Lower lobe of right lung (tissue), 2 donors: Measurements from ENCODE around the gene STBD1. TPM values are rescaled to one million over a fixed set of nuclear protein-coding genes. Genes with fewer than 3 reads are reported as not detected.

Experiments
- ATAC-seq, 2 donors: fragments of 200-7000 bp; cut with Tn5 transposase; one replicate each; pipeline ENCODE4 v1.9.1; 2020 to 2022; ENCODE audit warnings: mild to moderate bottlenecking in 2 of 2, moderate library complexity in 2 of 2
- DNase-seq: peaks from one replicate; pipeline ENCODE4 v3.0.0-alpha.2; 2020
- H3K27ac ChIP-seq: fragments of 200-600 bp; one replicate; pipeline ENCODE4 v1.8.0; 2022
- H3K27me3 ChIP-seq: fragments of 200-600 bp; one replicate; pipeline ENCODE4 v1.8.0; 2022; ENCODE audit warnings: low read depth
- H3K36me3 ChIP-seq: fragments of 200-600 bp; one replicate; pipeline ENCODE4 v1.8.0; 2022; ENCODE audit warnings: mild to moderate bottlenecking
- H3K4me1 ChIP-seq: fragments of 200-600 bp; one replicate; pipeline ENCODE4 v1.8.0; 2022
- H3K4me3 ChIP-seq: fragments of 200-600 bp; one replicate; pipeline ENCODE4 v1.8.0; 2022; ENCODE audit warnings: mild to moderate bottlenecking
- H3K9me3 ChIP-seq: fragments of 200-600 bp; one replicate; pipeline ENCODE4 v1.8.0; 2022
- intact Hi-C: fragments of 100-400 bp; cut with DNase I; formaldehyde crosslinking; loops from one replicate; pipeline ENCODE4 v1.11.0; 2022
- total RNA-seq: library from RNA; stranded (reverse); fragmentation: NEBNext Ultra II Directional; extraction: Animal tissue kit (Norgen Biotek cat#: 25700); gene quantifications from one replicate; pipeline ENCODE4 v1.2.1, GENCODE V29; 2021
- TF ChIP-seq, protein P1 (sequence below): fragments of 200-600 bp; IDR thresholded peaks from one replicate; pipeline ENCODE4 v1.8.0; 2022; ENCODE audit warnings: antibody characterized with exemption, mild to moderate bottlenecking
- donor health status: DM: no; HTN: yes; CAD: no; lungs with severe emphysema.

Gene STBD1
- total RNA-seq, 1 donor from 2014 or later, result 5.5 TPM

GRCh38 chr4:76272582-76272981 lies 34.0 kb upstream of the STBD1 start:
- intact Hi-C loops, result no loop called here
- DNase-seq (no peak), ATAC-seq (peak in 1 of 2 donors; percentile 28)
- Histone ChIP-seq H3K27me3 (no peaks in the 10 kb centered on the region), H3K9me3 (no peaks in the 10 kb centered on the region), H3K36me3 (no peaks in the 10 kb centered on the region), H3K4me3 (no peak overlapping the region), H3K4me1 (no peaks in the 10 kb centered on the region), H3K27ac (no peak overlapping the region)
- TF ChIP-seq, protein P1, sequence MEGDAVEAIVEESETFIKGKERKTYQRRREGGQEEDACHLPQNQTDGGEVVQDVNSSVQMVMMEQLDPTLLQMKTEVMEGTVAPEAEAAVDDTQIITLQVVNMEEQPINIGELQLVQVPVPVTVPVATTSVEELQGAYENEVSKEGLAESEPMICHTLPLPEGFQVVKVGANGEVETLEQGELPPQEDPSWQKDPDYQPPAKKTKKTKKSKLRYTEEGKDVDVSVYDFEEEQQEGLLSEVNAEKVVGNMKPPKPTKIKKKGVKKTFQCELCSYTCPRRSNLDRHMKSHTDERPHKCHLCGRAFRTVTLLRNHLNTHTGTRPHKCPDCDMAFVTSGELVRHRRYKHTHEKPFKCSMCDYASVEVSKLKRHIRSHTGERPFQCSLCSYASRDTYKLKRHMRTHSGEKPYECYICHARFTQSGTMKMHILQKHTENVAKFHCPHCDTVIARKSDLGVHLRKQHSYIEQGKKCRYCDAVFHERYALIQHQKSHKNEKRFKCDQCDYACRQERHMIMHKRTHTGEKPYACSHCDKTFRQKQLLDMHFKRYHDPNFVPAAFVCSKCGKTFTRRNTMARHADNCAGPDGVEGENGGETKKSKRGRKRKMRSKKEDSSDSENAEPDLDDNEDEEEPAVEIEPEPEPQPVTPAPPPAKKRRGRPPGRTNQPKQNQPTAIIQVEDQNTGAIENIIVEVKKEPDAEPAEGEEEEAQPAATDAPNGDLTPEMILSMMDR, result no peak

- H3K27ac ChIP-seq, result no peak overlapping the region
- no peak for ATAC-seq
- H3K4me1 ChIP-seq, result no peaks in the 10 kb centered on the region
- TF ChIP-seq, protein P1, result no peak
- no peak for DNase-seq
- no peaks in the 10 kb centered on the region for H3K36me3 ChIP-seq
- H3K9me3 ChIP-seq, result no peaks in the 10 kb centered on the region
- no peaks in the 10 kb centered on the region for H3K27me3 ChIP-seq
- H3K4me3 ChIP-seq, result no peak overlapping the region
- intact Hi-C loops, result no loop called here
Measured at GRCh38 chr4:76272999-76273398, 33.5 kb upstream of the STBD1 start.

GRCh38 chr4:76275486-76276124 lies 30.9 kb upstream of the STBD1 start:
- H3K4me1 ChIP-seq, result no peaks in the 10 kb centered on the region
- no peaks in the 10 kb centered on the region for H3K27me3 ChIP-seq
- no peaks in the 10 kb centered on the region for H3K9me3 ChIP-seq
- TF ChIP-seq, protein P1, result no peak
- intact Hi-C loops, result no loop called here
- ATAC-seq (no peak), DNase-seq (no peak)
- H3K36me3 ChIP-seq, result no peaks in the 10 kb centered on the region
- no peak overlapping the region for H3K4me3 ChIP-seq
- no peak overlapping the region for H3K27ac ChIP-seq

- Histone ChIP-seq H3K4me1 (no peaks in the 10 kb centered on the region), H3K27me3 (no peaks in the 10 kb centered on the region), H3K36me3 (no peaks in the 10 kb centered on the region), H3K4me3 (no peak overlapping the region), H3K9me3 (no peaks in the 10 kb centered on the region), H3K27ac (no peak overlapping the region)
- ATAC-seq (no peak), DNase-seq (no peak)
- TF ChIP-seq, protein P1, result no peak
- intact Hi-C loops, result no loop called here
Measured at GRCh38 chr4:76276813-76277212, 29.7 kb upstream of the STBD1 start.

- TF ChIP-seq, protein P1, result no peak
- H3K27me3 ChIP-seq, result no peaks in the 10 kb centered on the region
- no peak overlapping the region for H3K27ac ChIP-seq
- intact Hi-C loops, result no loop called here
- no peak overlapping the region for H3K4me3 ChIP-seq
- no peaks in the 10 kb centered on the region for H3K9me3 ChIP-seq
- no peak for ATAC-seq
- no peaks in the 10 kb centered on the region for H3K4me1 ChIP-seq
- no peaks in the 10 kb centered on the region for H3K36me3 ChIP-seq
- DNase-seq, result no peak
Measured at GRCh38 chr4:76277667-76278066, 28.9 kb upstream of the STBD1 start.
